Embryonic facial prominence (tissue), 1 donor: ENCODE data around the gene POLE3.
"Not testable (repeated sequence)": the region's sequence is repeated elsewhere in the genome, so short reads cannot be mapped to it uniquely, and the experiment has no call there.

Source experiments
- DNase-seq: peaks from one replicate; pipeline ENCODE4 v3.0.0-alpha.2; 2016; ENCODE audit errors: extremely low spot score

POLE3 gene, protein sequence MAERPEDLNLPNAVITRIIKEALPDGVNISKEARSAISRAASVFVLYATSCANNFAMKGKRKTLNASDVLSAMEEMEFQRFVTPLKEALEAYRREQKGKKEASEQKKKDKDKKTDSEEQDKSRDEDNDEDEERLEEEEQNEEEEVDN

DNA sequence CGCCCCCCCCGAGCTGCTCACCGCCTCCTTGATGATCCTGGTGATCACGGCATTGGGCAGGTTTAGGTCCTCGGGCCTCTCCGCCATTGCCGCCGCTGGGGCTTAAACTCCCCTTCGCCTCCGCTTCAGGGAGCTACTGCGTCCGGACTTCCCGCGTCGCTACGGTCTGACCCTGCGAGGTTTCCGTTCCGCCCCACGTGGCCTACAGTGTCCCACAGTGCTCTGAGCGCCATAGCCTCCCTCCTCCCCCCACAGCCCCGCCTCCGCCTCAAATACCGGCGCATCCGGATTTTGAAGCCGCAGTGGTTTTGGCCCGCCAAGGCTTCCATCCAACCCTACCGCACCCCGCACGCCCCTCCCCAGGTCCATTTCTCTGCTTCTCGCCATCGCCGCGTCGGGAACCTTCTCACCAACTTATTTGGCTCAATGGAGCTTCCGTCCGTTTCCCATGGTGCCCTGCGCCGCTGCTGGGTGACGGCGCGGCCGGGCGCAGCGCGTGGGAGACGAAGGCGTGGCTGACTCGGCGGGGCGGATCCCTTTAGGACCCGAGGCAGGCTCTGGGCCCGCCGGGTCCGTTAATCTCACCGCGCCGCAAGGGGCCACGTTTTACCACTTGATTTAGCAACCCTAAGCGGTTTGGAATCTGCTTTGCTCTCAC lies at the start of gene POLE3, which contains the start of gene C9orf43:
Gene POLE3, minus strand, starts transcription at position 469 of the 658 bp plus-strand sequence. Its CDS starts 382 bp downstream, at position 87.
Gene C9orf43, plus strand, starts transcription at position 541 of the 658 bp plus-strand sequence. CDS start 2,747 bp downstream, outside the sequence.
- peak; percentile 93 for DNase-seq

GRCh38 chr9:113456235-113456634 lies 45.8 kb upstream of the POLE3 start:
- no peak for DNase-seq

GRCh38 chr9:113454914-113455761 lies 44.7 kb upstream of the POLE3 start:
- DNase-seq = no peak

DNA sequence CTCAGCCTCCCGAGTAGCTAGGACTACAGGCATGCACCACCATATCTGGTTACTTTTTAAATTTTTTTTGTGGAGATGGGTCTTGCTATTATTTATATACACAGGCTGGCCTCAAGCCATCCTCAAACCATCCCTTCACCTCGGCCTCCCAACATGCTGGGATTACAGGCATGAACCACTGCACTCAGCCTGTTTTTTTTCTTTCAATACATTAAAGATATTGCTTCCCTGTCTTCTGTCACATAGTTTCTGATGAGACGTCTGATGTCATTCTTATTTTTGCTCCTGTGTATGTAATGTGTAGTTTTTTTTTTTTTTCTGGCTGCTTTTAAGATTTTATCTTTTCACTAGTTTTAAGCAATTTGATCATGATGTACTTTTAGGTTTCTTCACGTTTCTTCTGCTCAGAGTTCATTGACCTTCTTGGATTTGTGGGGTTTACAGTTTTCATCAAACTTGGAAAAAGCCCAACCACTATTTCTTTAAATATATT lies 41.7 kb upstream of the POLE3 start:
- DNase-seq = no peak

DNA sequence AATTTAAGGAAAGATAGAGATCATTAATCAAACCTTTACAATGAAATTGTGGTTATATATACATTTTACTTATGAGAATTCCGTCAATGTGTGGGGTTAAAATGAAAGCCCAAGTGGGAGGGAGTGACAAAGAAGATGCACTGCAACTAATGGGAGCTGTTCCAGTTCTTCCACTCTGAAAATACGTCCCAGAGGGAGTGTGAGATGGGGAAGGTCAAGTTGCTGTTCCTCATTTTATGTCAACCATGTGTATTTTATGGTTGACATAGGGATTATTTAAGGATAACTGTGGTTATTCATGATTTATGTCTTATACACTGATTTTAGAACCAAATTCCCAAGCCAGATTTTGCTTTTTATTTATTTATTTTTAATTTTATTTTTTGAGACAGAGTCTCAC lies 38.9 kb upstream of the POLE3 start:
- no peak for DNase-seq

DNA sequence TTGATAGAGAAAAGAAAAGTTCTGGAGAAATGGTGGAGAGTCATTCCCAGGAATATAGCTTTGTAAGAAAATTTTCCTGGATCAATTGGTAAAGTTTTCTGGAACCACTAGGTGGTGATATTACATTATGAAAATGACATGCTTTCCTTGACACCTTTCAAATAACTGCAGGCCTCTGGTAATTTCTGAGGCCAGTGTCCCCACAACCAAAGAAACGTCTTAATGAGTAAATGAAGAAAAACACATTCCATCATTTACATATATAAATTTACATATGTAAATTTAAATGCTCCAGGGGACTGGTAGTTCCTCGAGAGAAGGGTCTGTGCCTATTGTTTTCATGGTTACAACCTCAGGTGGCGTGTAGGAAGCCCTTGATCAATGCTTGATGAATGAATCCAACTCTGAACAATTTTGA lies 35.9 kb upstream of the POLE3 start:
- no peak for DNase-seq

DNA sequence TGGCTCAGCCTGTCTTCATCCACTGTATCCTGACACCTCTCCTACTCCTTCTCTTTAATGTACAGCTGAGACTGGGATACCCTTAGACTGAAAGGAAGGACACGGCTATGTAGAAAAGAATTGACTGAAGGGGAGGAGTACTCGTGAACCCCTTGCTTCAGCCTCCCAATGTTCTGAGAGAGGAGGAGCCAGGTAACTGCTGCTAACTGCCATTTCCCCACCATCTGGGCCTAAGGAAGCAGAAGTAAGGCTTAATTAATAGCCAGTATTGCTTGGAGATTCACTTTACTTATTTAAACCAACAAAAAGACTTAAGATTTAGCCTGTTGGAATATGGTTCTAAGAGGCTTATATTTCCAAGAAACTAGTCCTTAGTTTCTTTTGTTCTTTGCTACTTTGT lies 34.3 kb upstream of the POLE3 start:
- no peak for DNase-seq

DNA sequence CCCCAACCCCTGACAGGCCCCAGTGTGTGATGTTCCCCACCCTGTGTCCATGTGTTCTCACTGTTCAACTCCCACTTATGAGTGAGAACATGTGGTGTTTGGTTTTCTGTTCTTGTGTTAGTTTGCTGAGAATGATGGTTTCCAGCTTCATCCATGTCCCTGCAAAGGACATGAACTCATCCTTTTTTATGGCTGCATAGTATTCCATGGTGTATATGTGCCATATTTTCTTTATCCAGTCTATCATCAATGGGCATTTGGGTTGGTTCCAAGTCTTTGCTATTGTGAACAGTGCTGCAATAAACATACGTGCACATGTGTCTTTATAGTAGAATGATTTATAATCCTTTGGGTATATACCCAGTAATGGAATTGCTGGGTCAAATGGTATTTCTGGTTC lies 27.2 kb upstream of the POLE3 start:
- DNase-seq = not testable (repeated sequence)

DNA sequence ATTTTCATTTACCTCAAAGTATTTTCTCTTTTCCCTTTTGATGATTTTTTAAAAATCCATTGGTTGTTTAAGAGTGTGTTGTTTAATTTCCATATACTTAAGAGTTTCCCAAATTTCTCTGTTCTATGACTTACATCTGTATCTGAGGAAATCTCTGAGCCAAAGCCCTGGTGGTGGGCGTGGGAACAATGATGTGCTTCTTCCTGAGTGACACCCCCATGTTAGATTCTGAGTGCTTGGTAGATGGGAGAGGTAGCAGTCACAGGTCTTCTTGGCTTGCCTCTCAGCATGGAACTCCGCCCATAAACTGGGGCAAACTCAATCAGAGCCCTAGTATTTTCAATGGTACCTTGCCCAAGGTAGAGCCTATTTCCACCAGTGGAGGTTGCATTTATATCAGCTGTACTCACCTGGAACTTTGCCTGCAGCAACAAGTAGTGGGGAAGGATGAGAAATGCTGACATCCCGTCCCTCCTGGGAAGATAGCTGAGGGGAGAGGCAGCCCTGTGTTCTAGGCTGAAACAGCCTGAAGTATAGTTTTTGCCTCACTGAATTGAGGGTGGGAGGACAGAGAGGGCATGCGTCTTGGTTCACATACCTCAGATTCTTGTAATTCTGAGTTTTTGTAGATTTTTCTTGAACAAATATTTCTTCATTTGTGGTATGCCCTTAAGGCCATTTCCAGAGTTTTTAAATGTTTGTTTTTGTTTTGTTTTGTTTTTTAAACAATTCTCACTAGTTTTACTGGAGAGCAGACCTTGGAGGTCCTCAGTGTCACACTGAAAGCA lies 26.4 kb upstream of the POLE3 start:
- DNase-seq = no peak

- no peak for DNase-seq
Measured at GRCh38 chr9:113431191-113431590, 20.7 kb upstream of the POLE3 start.

- no peak for DNase-seq
Measured at GRCh38 chr9:113428062-113428615, 17.7 kb upstream of the POLE3 start.

GRCh38 chr9:113427629-113428028 lies 17.2 kb upstream of the POLE3 start:
- no peak for DNase-seq

GRCh38 chr9:113426701-113427100 lies 16.2 kb upstream of the POLE3 start:
- no peak for DNase-seq

DNA sequence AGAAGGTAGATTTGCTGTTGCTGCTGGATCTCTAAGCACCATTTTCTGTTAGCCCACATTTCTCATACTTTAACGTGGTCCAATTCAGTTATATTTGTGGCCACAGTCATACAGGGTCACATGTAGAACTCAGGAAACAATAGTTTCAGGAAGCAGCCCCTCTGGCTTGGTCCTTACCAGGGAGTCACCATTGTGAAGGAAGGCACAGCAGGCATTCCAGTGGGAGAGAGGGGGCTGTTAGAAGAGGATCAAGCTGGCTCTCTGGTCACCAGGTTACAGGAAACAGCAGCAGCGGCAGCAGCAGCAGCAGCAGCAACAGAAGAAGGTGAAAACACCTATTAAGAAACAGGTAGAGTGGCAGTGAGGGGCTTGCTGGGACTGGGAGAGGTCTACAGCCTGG lies 14.6 kb upstream of the POLE3 start:
- DNase-seq = no peak

- no peak for DNase-seq
Measured at GRCh38 chr9:113421726-113422125, 11.3 kb upstream of the POLE3 start.

DNA sequence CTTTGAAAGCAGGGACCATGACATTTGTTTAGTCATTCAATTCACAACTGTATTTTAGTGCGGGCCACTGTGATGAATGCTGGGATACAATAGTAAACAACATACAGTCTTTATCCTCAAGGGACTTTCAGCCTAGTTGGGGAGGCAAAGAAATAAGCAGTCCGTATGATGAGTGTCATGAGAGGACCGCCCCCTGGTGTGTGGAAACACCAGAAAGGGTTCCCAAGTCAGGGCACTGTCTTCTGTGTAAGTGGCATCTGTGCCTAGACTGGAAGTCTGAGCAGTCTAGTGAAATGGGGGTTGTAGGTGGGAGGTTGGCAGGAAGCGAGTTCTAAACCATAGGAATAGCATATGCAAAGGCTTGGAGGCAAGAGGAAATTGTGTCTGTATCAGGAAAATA lies 6.9 kb upstream of the POLE3 start:
- no peak for DNase-seq

DNA sequence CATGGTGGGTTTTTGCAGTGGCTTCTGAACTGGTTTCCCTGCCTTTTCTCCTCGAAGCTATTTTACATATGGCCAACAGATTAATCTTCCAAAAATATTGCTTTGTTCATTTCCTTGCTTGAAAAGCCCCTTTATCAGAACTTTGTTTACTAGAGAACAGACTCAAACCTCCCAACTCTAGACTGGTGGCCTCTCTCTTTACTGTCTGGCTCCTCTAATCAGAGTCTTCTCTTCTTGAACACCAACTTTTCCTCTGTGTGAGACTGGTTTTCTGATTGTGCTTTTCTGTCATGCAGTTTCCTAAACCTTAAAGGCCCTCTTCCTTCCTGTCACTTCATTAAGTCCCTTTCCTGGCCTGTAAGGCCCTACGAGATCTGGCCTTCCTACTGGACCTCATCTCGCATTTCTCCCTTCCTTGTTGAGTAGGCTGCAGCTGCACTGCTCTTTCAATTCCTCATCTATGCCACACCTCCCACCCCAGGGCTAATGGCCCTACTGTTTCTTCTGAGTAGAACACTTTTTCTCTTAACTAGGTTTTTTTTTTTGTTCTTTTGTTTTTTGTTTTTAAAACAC lies 5.8 kb upstream of the POLE3 start:
- DNase-seq = no peak

DNA sequence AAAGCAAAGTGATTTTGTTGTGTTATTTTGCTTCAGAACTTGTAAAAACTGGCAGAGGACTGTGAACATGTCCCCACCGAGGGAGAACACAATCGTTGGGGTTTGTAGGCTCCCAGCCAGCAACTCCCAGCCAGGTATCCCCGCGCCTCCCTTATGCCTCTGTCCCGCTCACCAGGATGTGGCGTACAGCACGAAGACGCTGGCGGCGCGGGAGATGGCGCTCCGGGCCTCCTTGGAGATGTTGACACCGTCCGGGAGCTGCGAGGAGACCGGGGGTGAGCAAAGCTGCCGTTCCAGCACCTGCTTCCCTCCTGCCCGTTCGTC lies 630 bp downstream of the POLE3 start:
- DNase-seq = no peak

- DNase-seq = no peak
Measured at GRCh38 chr9:113409481-113409880, 994 bp downstream of the POLE3 start.

GRCh38 chr9:113406873-113407511 lies 3.5 kb downstream of the POLE3 start:
- peak; percentile 62 for DNase-seq

DNA sequence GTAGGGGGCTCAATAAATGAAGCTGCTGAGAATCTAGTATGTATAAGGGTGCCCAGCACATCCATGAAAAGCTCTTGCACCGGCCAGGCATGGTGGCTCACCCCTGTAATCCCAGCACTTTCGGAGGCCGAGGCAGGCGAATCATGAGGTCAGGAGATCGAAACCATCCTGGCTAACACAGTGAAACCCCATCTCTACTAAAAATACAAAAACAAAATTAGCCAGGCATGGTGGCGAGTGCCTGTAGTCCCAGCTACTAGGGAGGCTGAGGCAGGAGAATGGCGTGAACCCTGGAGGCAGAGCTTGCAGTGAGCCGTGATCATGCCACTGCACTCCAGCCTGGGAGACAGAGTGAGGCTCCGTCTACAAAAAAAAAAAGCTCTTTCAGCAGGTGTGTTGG lies 4.1 kb downstream of the POLE3 start:
- not testable (repeated sequence) for DNase-seq
